CD4-positive, alpha-beta T cell (primary cell): Measurements from ENCODE around the gene M1AP. TPM values are rescaled to one million over a fixed set of nuclear protein-coding genes. Genes with fewer than 3 reads are reported as not detected.

ENCODE experiments used
- ATAC-seq: fragments of 200-7000 bp; cut with Tn5 transposase; one replicate; pipeline ENCODE4 v1.10.0; 2022; ENCODE audit warnings: mild to moderate bottlenecking; ENCODE audit not compliant: poor library complexity
- CTCF ChIA-PET: fragments of 350-600 bp; sonication (Branson Sonifier 250); formaldehyde crosslinking; loops from one replicate; lab custom pipeline; 2021; ENCODE audit warnings: antibody characterized with exemption, inconsistent platforms; lab: Charles Lee
- POLR2A ChIA-PET: fragments of 350-600 bp; sonication (Branson Sonifier 250); formaldehyde crosslinking; loops from one replicate; lab custom pipeline; 2021; ENCODE audit warnings: antibody characterized with exemption, inconsistent platforms; lab: Charles Lee
- DNase-seq, 14 experiments: peaks; one replicate each; pipeline ENCODE4 v3.0.0-alpha.2; 2013 to 2020; ENCODE audit warnings: mixed read lengths in 2 of 14
- H3K27ac ChIP-seq, 2 donors: one replicate each; pipeline versions ENCODE4 v1.5.1 to v1.7.0; 2013; ENCODE audit warnings: low read length in 2 of 2, low read depth in 1 of 2, mild to moderate bottlenecking in 1 of 2
- H3K27me3 ChIP-seq, 2 experiments: 1 replicate in 1 of 2; 2 replicates in 1 of 2; pipeline versions ENCODE4 v1.6.1 to v1.7.0; 2013; ENCODE audit warnings: low read length in 2 of 2, control low read depth in 1 of 2, mild to moderate bottlenecking in 1 of 2, moderate library complexity in 1 of 2; ENCODE audit not compliant: insufficient read depth in 2 of 2, control insufficient read depth in 1 of 2
- H3K36me3 ChIP-seq: one replicate; pipeline ENCODE4 v1.6.1; 2013; ENCODE audit warnings: low read length, control low read depth; ENCODE audit not compliant: insufficient read depth
- H3K4me1 ChIP-seq: one replicate; pipeline ENCODE4 v1.6.1; 2013; ENCODE audit warnings: low read length, control low read depth; ENCODE audit not compliant: insufficient read depth
- H3K4me3 ChIP-seq: one replicate; pipeline ENCODE4 v1.5.1; 2013; ENCODE audit warnings: mild to moderate bottlenecking, low read length, moderate library complexity
- H3K9me3 ChIP-seq, 2 experiments: 1 replicate in 1 of 2; 2 replicates in 1 of 2; pipeline versions ENCODE4 v1.6.1 to v1.7.0; 2013; ENCODE audit warnings: low read length in 2 of 2, mild to moderate bottlenecking in 2 of 2, control low read depth in 1 of 2, moderate library complexity in 1 of 2; ENCODE audit not compliant: control insufficient read depth in 1 of 2, insufficient read depth in 1 of 2
- H3K27ac Mint-ChIP-seq: one replicate; pipeline ENCODE4 v1.8.0; 2020; ENCODE audit warnings: mixed read lengths
- H3K27me3 Mint-ChIP-seq: one replicate; pipeline ENCODE4 v1.8.0; 2021; ENCODE audit warnings: mixed read lengths
- H3K36me3 Mint-ChIP-seq: one replicate; pipeline ENCODE4 v1.8.0; 2021; ENCODE audit warnings: low read depth, mixed read lengths
- H3K4me1 Mint-ChIP-seq: one replicate; pipeline ENCODE4 v1.8.0; 2021; ENCODE audit warnings: low read depth, mixed read lengths
- H3K4me3 Mint-ChIP-seq: one replicate; pipeline ENCODE4 v1.8.0; 2020; ENCODE audit warnings: mild to moderate bottlenecking, mixed read lengths
- H3K9me3 Mint-ChIP-seq: one replicate; pipeline ENCODE4 v1.8.0; 2020; ENCODE audit warnings: mixed read lengths
- intact Hi-C, 2 experiments: fragments of 100-400 bp; cut with DNase I in 1 of 2; cut with micrococcal nuclease in 1 of 2; formaldehyde crosslinking; loops; one replicate each; pipeline versions ENCODE4 v1.15.1 to v1.9.0; 2023 to 2025; cut with DNase I, micrococcal nuclease
- total RNA-seq, 174 experiments: library from RNA in 2 of 174; stranded (reverse) in 2 of 174; gene quantifications; one replicate each; pipeline ENCODE4 v1.2.3 and lab custom pipeline; 2021 to 2026
- TF ChIP-seq, protein P1 (sequence below): fragments of 200-600 bp; IDR thresholded peaks from one replicate; pipeline ENCODE4 v1.8.0; 2022; ENCODE audit warnings: antibody characterized with exemption, mild to moderate bottlenecking

The M1AP gene
- total RNA-seq, 2 experiments from 2014 or later = not detected

DNA sequence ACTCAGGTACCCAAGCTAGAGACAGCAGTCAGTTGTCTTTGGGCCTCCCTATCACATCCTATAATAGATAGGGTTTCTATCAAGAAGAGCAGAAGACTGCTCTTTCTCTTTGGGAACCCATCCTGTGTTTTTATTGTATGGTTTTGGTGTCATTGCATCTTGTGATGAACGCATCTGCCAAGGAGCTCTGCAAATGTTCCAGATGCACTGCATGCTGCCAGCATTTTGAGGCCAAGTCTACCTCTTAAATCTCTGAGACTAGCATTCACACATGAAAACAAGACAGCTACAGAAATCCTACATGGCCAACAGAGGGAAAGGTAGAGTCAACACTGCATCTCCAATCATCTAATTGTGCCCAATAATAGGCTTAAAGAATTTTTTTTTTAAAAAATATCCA lies 20.0 kb upstream of the M1AP start:
- CTCF ChIA-PET = interaction anchor here (0.6 kb wide), 1 partner anchor 489 kb away, joined by 3 read pairs; the partner anchor contains the start of gene MOB1A

DNA sequence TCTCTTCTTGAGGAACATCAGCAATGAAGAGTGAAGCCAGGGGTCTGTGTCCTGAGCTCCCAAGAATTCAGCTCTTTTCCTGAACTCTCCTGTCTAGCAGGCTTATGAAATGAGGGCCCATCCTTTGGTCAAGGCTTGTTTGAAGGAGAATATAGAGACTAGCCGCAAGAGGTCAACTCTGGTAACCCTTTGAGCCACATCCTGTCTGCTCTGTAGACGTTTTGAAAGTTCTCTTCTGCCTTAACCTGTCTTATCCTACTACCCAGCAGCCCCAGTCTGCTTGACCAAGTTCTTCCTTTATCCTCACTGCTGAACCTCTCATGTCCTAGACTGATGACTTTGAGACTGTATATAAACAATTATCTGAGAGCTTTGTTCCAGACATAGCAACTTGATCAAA lies 11.3 kb upstream of the M1AP start:
- peaks cover 12% of the 10 kb centered on the region for H3K4me1 ChIP-seq
- no peak overlapping the region for H3K4me3 Mint-ChIP-seq
- intact Hi-C loops = loop anchor here in 1 of 2 experiments (10.0 kb wide), 5 partner anchors 105 to 1445 kb away; partner anchors contain the start of genes ALMS1, DOK1, LOXL3 and SMYD5
- peaks cover 12% of the 10 kb centered on the region for H3K36me3 Mint-ChIP-seq
- no peaks in the 10 kb centered on the region for H3K9me3 Mint-ChIP-seq
- ATAC-seq (no peak), DNase-seq (no peak)
- ChIA-PET CTCF (no interaction called here), POLR2A (no interaction called here)
- H3K4me1 Mint-ChIP-seq = peaks cover 19% of the 10 kb centered on the region
- H3K36me3 ChIP-seq = peaks cover 24% of the 10 kb centered on the region
- no peak overlapping the region for H3K27ac Mint-ChIP-seq
- H3K27ac ChIP-seq = no peak overlapping the region
- no peaks in the 10 kb centered on the region for H3K27me3 Mint-ChIP-seq
- TF ChIP-seq, protein P1, sequence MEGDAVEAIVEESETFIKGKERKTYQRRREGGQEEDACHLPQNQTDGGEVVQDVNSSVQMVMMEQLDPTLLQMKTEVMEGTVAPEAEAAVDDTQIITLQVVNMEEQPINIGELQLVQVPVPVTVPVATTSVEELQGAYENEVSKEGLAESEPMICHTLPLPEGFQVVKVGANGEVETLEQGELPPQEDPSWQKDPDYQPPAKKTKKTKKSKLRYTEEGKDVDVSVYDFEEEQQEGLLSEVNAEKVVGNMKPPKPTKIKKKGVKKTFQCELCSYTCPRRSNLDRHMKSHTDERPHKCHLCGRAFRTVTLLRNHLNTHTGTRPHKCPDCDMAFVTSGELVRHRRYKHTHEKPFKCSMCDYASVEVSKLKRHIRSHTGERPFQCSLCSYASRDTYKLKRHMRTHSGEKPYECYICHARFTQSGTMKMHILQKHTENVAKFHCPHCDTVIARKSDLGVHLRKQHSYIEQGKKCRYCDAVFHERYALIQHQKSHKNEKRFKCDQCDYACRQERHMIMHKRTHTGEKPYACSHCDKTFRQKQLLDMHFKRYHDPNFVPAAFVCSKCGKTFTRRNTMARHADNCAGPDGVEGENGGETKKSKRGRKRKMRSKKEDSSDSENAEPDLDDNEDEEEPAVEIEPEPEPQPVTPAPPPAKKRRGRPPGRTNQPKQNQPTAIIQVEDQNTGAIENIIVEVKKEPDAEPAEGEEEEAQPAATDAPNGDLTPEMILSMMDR = no peak
- no peak overlapping the region for H3K4me3 ChIP-seq
- no peaks in the 10 kb centered on the region for H3K27me3 ChIP-seq
- no peaks in the 10 kb centered on the region for H3K9me3 ChIP-seq

More for the DNA sequence above, 20.0 kb upstream of the M1AP start:
- TF ChIP-seq, protein P1 = no peak
- H3K27me3 Mint-ChIP-seq = no peaks in the 10 kb centered on the region
- no peak for DNase-seq
- intact Hi-C loops = no loop called here
- no peaks in the 10 kb centered on the region for H3K4me1 Mint-ChIP-seq
- POLR2A ChIA-PET = no interaction called here
- no peaks in the 10 kb centered on the region for H3K9me3 ChIP-seq
- no peak overlapping the region for H3K4me3 ChIP-seq
- no peak overlapping the region for H3K4me3 Mint-ChIP-seq
- peaks cover 42% of the 10 kb centered on the region for H3K36me3 Mint-ChIP-seq
- no peak for ATAC-seq
- H3K9me3 Mint-ChIP-seq = no peaks in the 10 kb centered on the region
- H3K27me3 ChIP-seq = no peaks in the 10 kb centered on the region
- no peak overlapping the region for H3K27ac ChIP-seq
- H3K36me3 ChIP-seq = peaks cover 12% of the 10 kb centered on the region
- no peak overlapping the region for H3K27ac Mint-ChIP-seq
- no peaks in the 10 kb centered on the region for H3K4me1 ChIP-seq

DNA sequence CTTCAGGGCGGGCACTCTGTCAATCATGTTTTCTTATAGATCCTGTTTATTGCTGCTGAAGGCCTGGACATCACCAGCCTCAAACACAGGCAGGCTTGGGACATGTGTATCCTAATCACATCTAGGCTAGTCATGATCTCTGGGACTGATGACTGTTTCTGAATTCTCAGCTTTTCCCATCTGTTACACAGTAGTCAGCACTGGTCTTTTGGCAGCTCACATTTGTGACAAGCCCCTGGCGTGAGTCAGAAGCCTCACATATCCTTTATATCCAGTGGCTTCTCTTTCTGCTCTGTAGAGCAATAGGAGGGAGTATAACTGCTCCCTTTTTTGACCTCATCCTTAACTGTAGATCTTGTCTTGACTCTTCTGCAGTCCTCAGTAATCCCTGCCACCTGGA lies 10.4 kb upstream of the M1AP start:
- ChIA-PET CTCF (no interaction called here), POLR2A (no interaction called here)
- Mint-ChIP-seq H3K9me3 (no peaks in the 10 kb centered on the region), H3K4me1 (peaks cover 24% of the 10 kb centered on the region), H3K36me3 (peaks cover 14% of the 10 kb centered on the region), H3K27ac (no peak overlapping the region), H3K4me3 (peak overlapping the region; percentile 27), H3K27me3 (no peaks in the 10 kb centered on the region)
- no peak overlapping the region for H3K4me3 ChIP-seq
- intact Hi-C loops = loop anchor here in 1 of 2 experiments (10.0 kb wide), 5 partner anchors 104 to 1444 kb away; partner anchors contain the start of genes ALMS1, DOK1, LOXL3 and SMYD5
- no peaks in the 10 kb centered on the region for H3K27me3 ChIP-seq
- peaks cover 24% of the 10 kb centered on the region for H3K36me3 ChIP-seq
- TF ChIP-seq, protein P1 = no peak
- H3K4me1 ChIP-seq = peaks cover 15% of the 10 kb centered on the region
- no peaks in the 10 kb centered on the region for H3K9me3 ChIP-seq
- ATAC-seq (no peak), DNase-seq (no peak)
- no peak overlapping the region for H3K27ac ChIP-seq
